Common myeloid progenitor, CD34-positive (primary cell): ENCODE results near the gene PRPF38B.
A peak's percentile ranks its signal among the peaks of the same experiment; 100 is the strongest.

Experiments
- CTCF ChIA-PET: fragments of 350-600 bp; sonication (Branson Sonifier 250); formaldehyde crosslinking; loops from one replicate; lab custom pipeline; 2021; ENCODE audit warnings: antibody characterized with exemption; lab: Charles Lee
- POLR2A ChIA-PET: fragments of 350-600 bp; sonication (Branson Sonifier 250); formaldehyde crosslinking; loops from one replicate; lab custom pipeline; 2021; ENCODE audit warnings: antibody characterized with exemption; lab: Charles Lee
- DNase-seq, 3 donors: peaks; one replicate each; pipeline versions ENCODE4 v3.0.0 to v3.0.0-alpha.2; 2013
- H3K27ac ChIP-seq, 2 experiments: 1 replicate in 1 of 2; 2 replicates in 1 of 2; pipeline ENCODE4 v1.7.0; 2013; ENCODE audit warnings: inconsistent platforms in 2 of 2, low read length in 2 of 2, mild to moderate bottlenecking in 2 of 2, low read depth in 1 of 2, moderate library complexity in 1 of 2; ENCODE audit not compliant: severe bottlenecking in 2 of 2, insufficient read depth in 1 of 2, poor library complexity in 1 of 2
- H3K27me3 ChIP-seq, 5 experiments: replicated peaks in 2 of 5; 1 replicate in 3 of 5; 2 replicates in 2 of 5; pipeline versions ENCODE4 v1.6.1 to v1.7.0; 2013; ENCODE audit warnings: low read length in 4 of 5, mild to moderate bottlenecking in 2 of 5, moderate library complexity in 2 of 5, inconsistent platforms in 1 of 5; ENCODE audit not compliant: insufficient read depth in 5 of 5, control insufficient read depth in 4 of 5
- H3K36me3 ChIP-seq, 4 experiments: 1 replicate in 2 of 4; 2 replicates in 2 of 4; pipeline versions ENCODE4 v1.6.1 to v1.7.0; 2013; ENCODE audit warnings: low read length in 3 of 4, control low read depth in 1 of 4, mild to moderate bottlenecking in 1 of 4; ENCODE audit not compliant: control insufficient read depth in 4 of 4, insufficient read depth in 4 of 4
- H3K4me1 ChIP-seq, 4 experiments: 1 replicate in 3 of 4; 2 replicates in 1 of 4; pipeline versions ENCODE4 v1.6.1 to v1.7.1; 2013; ENCODE audit warnings: low read length in 3 of 4, mild to moderate bottlenecking in 3 of 4, control low read depth in 1 of 4, inconsistent platforms in 1 of 4, moderate library complexity in 1 of 4; ENCODE audit not compliant: control insufficient read depth in 4 of 4, insufficient read depth in 4 of 4; ENCODE audit errors: control extremely low read depth in 1 of 4
- H3K4me3 ChIP-seq, 7 experiments: 1 replicate in 4 of 7; 2 replicates in 3 of 7; pipeline versions ENCODE4 v1.5.1 to v1.7.0; 2013; ENCODE audit warnings: mild to moderate bottlenecking in 7 of 7, low read length in 6 of 7, moderate library complexity in 6 of 7, inconsistent platforms in 2 of 7, low read depth in 2 of 7, control low read depth in 1 of 7; ENCODE audit not compliant: insufficient read depth in 4 of 7, control insufficient read depth in 1 of 7; ENCODE audit errors: extremely low read depth in 1 of 7
- H3K9me3 ChIP-seq, 5 experiments: 1 replicate in 4 of 5; 2 replicates in 1 of 5; pipeline versions ENCODE4 v1.6.1 to v1.7.1; 2013; ENCODE audit warnings: low read length in 4 of 5, mild to moderate bottlenecking in 2 of 5, inconsistent platforms in 1 of 5, low read depth in 1 of 5, moderate library complexity in 1 of 5; ENCODE audit not compliant: control insufficient read depth in 4 of 5, insufficient read depth in 2 of 5; ENCODE audit errors: control extremely low read depth in 1 of 5
- WGBS: methylation state at CpG from one replicate; pipeline ENCODE4 v1.1.5; 2013; ENCODE audit not compliant: insufficient coverage; 5-methylcytosine and 5-hydroxymethylcytosine counted together

Gene PRPF38B

GRCh38 chr1:108704496-108704895 lies 12.4 kb downstream of the PRPF38B start:
- Histone ChIP-seq H3K36me3 (peaks cover 10 to 26% (median 17%) of the 10 kb centered on the region in 4 experiments), H3K27me3 (peaks cover 0 to 5% (median 0%) of the 10 kb centered on the region in 5 experiments), H3K27ac (no peak overlapping the region), H3K4me1 (peaks cover 0 to 8% (median 2%) of the 10 kb centered on the region in 4 experiments), H3K9me3 (no peaks in the 10 kb centered on the region), H3K4me3 (no peak overlapping the region)
- DNase-seq, result no peak
- 100% methylated on average over 2 of the region's 2 CpGs for WGBS
- ChIA-PET POLR2A (no interaction called here), CTCF (interaction anchor here (1.1 to 1.3 kb wide), 2 partner anchors 13 to 41 kb away, joined by 3 to 4 read pairs; no protein-coding TSS in a partner anchor)

- Histone ChIP-seq H3K4me3 (no peak overlapping the region), H3K36me3 (peaks cover 0 to 6% (median 1%) of the 10 kb centered on the region in 4 experiments), H3K9me3 (no peaks in the 10 kb centered on the region), H3K27ac (no peak overlapping the region), H3K27me3 (peaks cover 0 to 5% (median 0%) of the 10 kb centered on the region in 5 experiments), H3K4me1 (peaks cover 0 to 8% (median 2%) of the 10 kb centered on the region in 4 experiments)
- CTCF ChIA-PET, result no interaction called here
- POLR2A ChIA-PET, result no interaction called here
- WGBS, result no CpG with 5 or more reads among the region's 3 CpGs
- DNase-seq, result no peak
Observed at GRCh38 chr1:108706643-108707042, 14.5 kb downstream of the PRPF38B start.

- DNase-seq, result peak; percentile 44 to 62 (median 60)
- 90% methylated on average over 4 of the region's 7 CpGs for WGBS
- H3K27ac ChIP-seq, result no peak overlapping the region
- peaks cover 0 to 4% (median 1%) of the 10 kb centered on the region in 4 experiments for H3K4me1 ChIP-seq
- no peak overlapping the region for H3K4me3 ChIP-seq
- peaks cover 0 to 5% (median 0%) of the 10 kb centered on the region in 5 experiments for H3K27me3 ChIP-seq
- ChIA-PET CTCF (interaction anchor here (0.7 to 2.3 kb wide), 10 partner anchors 12 to 199 kb away, joined by 3 to 9 read pairs (median 4); no protein-coding TSS in a partner anchor), POLR2A (no interaction called here)
- H3K36me3 ChIP-seq, result peaks cover 0 to 2% (median 0%) of the 10 kb centered on the region in 4 experiments
- no peaks in the 10 kb centered on the region for H3K9me3 ChIP-seq
Observed at GRCh38 chr1:108708691-108709660, 16.9 kb downstream of the PRPF38B start.

- Histone ChIP-seq H3K36me3 (no peaks in the 10 kb centered on the region), H3K9me3 (no peaks in the 10 kb centered on the region), H3K4me3 (no peak within 1 kb of the TSS), H3K4me1 (no peaks in the 10 kb centered on the region), H3K27ac (no peak within 1 kb of the TSS), H3K27me3 (peaks cover 0 to 4% (median 0%) of the 10 kb centered on the region in 5 experiments)
- CTCF ChIA-PET, result interaction anchor here (1.5 kb wide), 1 partner anchor 14 kb away, joined by 4 read pairs; no protein-coding TSS in a partner anchor
- POLR2A ChIA-PET, result no interaction called here
- 87% methylated on average over 5 of the region's 9 CpGs for WGBS
- no peak for DNase-seq
Observed at GRCh38 chr1:108712606-108713150, 20.6 kb downstream of the PRPF38B start, which contains the start of gene FNDC7. Gene FNDC7 (plus strand): TSS chr1:108712908. CDS start chr1:108712934, 26 bp downstream.

GRCh38 chr1:108715932-108716331 lies 23.8 kb downstream of the PRPF38B start:
- no peaks in the 10 kb centered on the region for H3K9me3 ChIP-seq
- no peaks in the 10 kb centered on the region for H3K36me3 ChIP-seq
- H3K27ac ChIP-seq, result no peak overlapping the region
- 97% methylated on average over 5 of the region's 5 CpGs for WGBS
- no peaks in the 10 kb centered on the region for H3K4me1 ChIP-seq
- DNase-seq, result no peak
- ChIA-PET POLR2A (interaction anchor here (0.7 kb wide), 1 partner anchor 23 kb away, joined by 3 read pairs; no protein-coding TSS in a partner anchor), CTCF (interaction anchor here (2.6 kb wide), 1 partner anchor 23 kb away, joined by 5 read pairs; the partner anchor contains the start of gene PRPF38B)
- no peak overlapping the region for H3K4me3 ChIP-seq
- peaks cover 0 to 4% (median 0%) of the 10 kb centered on the region in 5 experiments for H3K27me3 ChIP-seq

- Histone ChIP-seq H3K4me1 (no peaks in the 10 kb centered on the region), H3K9me3 (no peaks in the 10 kb centered on the region), H3K36me3 (no peaks in the 10 kb centered on the region), H3K27ac (no peak overlapping the region), H3K4me3 (no peak overlapping the region), H3K27me3 (peaks cover 0 to 4% (median 0%) of the 10 kb centered on the region in 5 experiments)
- ChIA-PET CTCF (interaction anchor here (0.8 to 2.6 kb wide), 3 partner anchors 9 to 24 kb away, joined by 3 to 5 read pairs (median 3); partner anchors contain the start of gene PRPF38B), POLR2A (no interaction called here)
- DNase-seq, result no peak
- 88% methylated on average over 1 of the region's 2 CpGs for WGBS
Observed at GRCh38 chr1:108716437-108717230, 24.5 kb downstream of the PRPF38B start.
